OCI-LY1 (cell line): ENCODE data around the gene STPG1.
A peak's percentile ranks its signal among the peaks of the same experiment; 100 is the strongest.

Experiments used
- H2AFZ ChIP-seq: fragments of 200-600 bp; sonication (generic), shearing (Covaris generic); 2 replicates; pipeline ENCODE4 v1.6.0; 2014; ENCODE audit warnings: antibody characterized with exemption, mild to moderate bottlenecking, low read length
- H3F3A ChIP-seq: fragments of 200-600 bp; sonication (generic), shearing (Covaris generic); 2 replicates; pipeline ENCODE4 v1.6.0; 2014; ENCODE audit warnings: mild to moderate bottlenecking, antibody characterized with exemption, low read length, moderate library complexity; ENCODE audit not compliant: insufficient read depth
- H3K27ac ChIP-seq: fragments of 200-600 bp; sonication (generic); 2 replicates; pipeline ENCODE4 v1.5.1; 2014; ENCODE audit warnings: low read length, mixed run types, mild to moderate bottlenecking, low read depth; ENCODE audit not compliant: poor library complexity, severe bottlenecking
- H3K27me3 ChIP-seq: fragments of 200-600 bp; sonication (generic); 2 replicates; pipeline ENCODE4 v1.6.0; 2014; ENCODE audit warnings: antibody characterized with exemption, mild to moderate bottlenecking, low read length, moderate library complexity; ENCODE audit not compliant: insufficient read depth
- H3K36me3 ChIP-seq: fragments of 200-600 bp; sonication (generic); 2 replicates; pipeline ENCODE4 v1.6.1; 2014; ENCODE audit warnings: mild to moderate bottlenecking, antibody characterized with exemption, low read length, moderate library complexity, mixed read lengths; ENCODE audit not compliant: insufficient read depth
- H3K4me1 ChIP-seq: fragments of 200-600 bp; sonication (generic); 2 replicates; pipeline ENCODE4 v1.5.1; 2014; ENCODE audit warnings: mild to moderate bottlenecking, low read length, moderate library complexity; ENCODE audit not compliant: insufficient read depth, severe bottlenecking
- H3K4me2 ChIP-seq: fragments of 200-600 bp; sonication (generic), shearing (Covaris generic); 2 replicates; pipeline ENCODE4 v1.6.1; 2014; ENCODE audit warnings: low read length
- H3K4me3 ChIP-seq: fragments of 200-600 bp; sonication (generic); 2 replicates; pipeline ENCODE4 v1.5.1; 2014; ENCODE audit warnings: low read length, low read depth, mild to moderate bottlenecking, mixed read lengths; ENCODE audit not compliant: poor library complexity, severe bottlenecking
- H3K79me2 ChIP-seq: fragments of 200-600 bp; shearing (Covaris generic); 2 replicates; pipeline ENCODE4 v1.6.1; 2016; ENCODE audit warnings: mixed run types, low read length, mixed read lengths; ENCODE audit not compliant: insufficient read depth
- H3K9ac ChIP-seq: fragments of 200-600 bp; sonication (generic), shearing (Covaris generic); 2 replicates; pipeline ENCODE4 v1.6.1; 2014; ENCODE audit warnings: mild to moderate bottlenecking, low read length, mixed read lengths
- H3K9me2 ChIP-seq: fragments of 200-600 bp; sonication (generic), shearing (Covaris generic); 2 replicates; pipeline ENCODE4 v1.6.1; 2014; ENCODE audit warnings: low read depth, mild to moderate bottlenecking, low read length, mixed read lengths
- H3K9me3 ChIP-seq: fragments of 200-600 bp; shearing (Covaris generic); 2 replicates; pipeline ENCODE4 v1.6.1; 2014; ENCODE audit warnings: low read length, mixed read lengths
- H4K20me1 ChIP-seq: fragments of 200-600 bp; sonication (generic), shearing (Covaris generic); 2 replicates; pipeline ENCODE4 v1.6.0; 2016; ENCODE audit warnings: mild to moderate bottlenecking, low read length; ENCODE audit not compliant: insufficient read depth
- CTCF ChIP-seq: fragments of 200-600 bp; sonication (generic), shearing (Covaris generic); IDR thresholded peaks from 2 replicates; pipeline ENCODE4 v1.5.1; 2017; ENCODE audit warnings: mild to moderate bottlenecking, antibody characterized with exemption, low read length, moderate library complexity, mixed read lengths
- EZH2 ChIP-seq: fragments of 200-600 bp; sonication (generic), shearing (Covaris generic); IDR thresholded peaks from 2 replicates; pipeline ENCODE4 v1.8.0; 2017; ENCODE audit warnings: borderline replicate concordance, mixed run types, mild to moderate bottlenecking, antibody characterized with exemption, low read length, moderate library complexity, mixed read lengths

Gene STPG1

GRCh38 chr1:24311234-24311633 is 102.3 kb downstream of the STPG1 start:
- H3K36me3 ChIP-seq = no peaks in the 10 kb centered on the region
- no peaks in the 10 kb centered on the region for H3K9me3 ChIP-seq
- H3K9me2 ChIP-seq = no peaks in the 10 kb centered on the region
- H3F3A ChIP-seq = no peaks in the 10 kb centered on the region
- H4K20me1 ChIP-seq = no peaks in the 10 kb centered on the region
- no peak overlapping the region for H3K4me3 ChIP-seq
- no peak overlapping the region for H2AFZ ChIP-seq
- no peak overlapping the region for H3K9ac ChIP-seq
- no peaks in the 10 kb centered on the region; the same call in 1 of the 2 replicates for H3K27me3 ChIP-seq
- no peak overlapping the region for H3K4me2 ChIP-seq
- no peaks in the 10 kb centered on the region for H3K4me1 ChIP-seq
- no peak overlapping the region for H3K27ac ChIP-seq
- TF ChIP-seq EZH2 (no peak), CTCF (no peak)
- H3K79me2 ChIP-seq = no peaks in the 10 kb centered on the region

DNA sequence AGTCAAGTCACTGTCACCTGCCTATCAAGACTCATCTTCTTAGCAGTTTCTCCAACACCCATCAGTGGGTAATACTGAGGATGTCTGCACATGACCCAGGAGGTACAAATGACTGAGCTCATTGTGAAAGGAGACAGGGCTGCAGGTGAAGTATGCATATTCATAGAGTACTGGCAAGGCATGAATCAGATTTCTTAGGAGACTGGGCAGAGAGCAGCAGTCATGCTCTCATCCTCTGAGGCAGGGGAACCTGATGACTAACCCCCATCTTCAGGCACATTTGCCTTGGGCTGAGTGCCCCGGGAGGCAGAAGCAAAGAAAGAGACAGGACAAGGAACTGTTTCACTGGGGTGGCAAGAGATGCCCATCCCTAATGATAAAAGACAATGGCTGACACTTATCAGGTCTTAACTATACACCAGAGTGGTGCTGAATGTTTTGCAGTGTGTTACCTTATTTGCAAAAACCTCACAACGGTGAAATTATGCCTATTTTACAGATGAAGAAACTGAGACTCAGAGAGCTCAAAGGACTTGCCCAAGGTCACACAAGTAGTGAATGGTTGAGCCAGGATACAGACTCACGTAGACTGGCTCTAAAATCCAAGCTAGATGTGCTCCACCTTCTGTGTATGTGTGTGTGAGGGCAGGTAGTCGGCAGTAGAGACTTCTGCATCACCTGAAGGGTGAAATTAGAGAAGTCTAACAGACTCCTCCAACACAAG is 103.7 kb downstream of the STPG1 start:
- Histone ChIP-seq H3K79me2 (no peaks in the 10 kb centered on the region), H4K20me1 (no peaks in the 10 kb centered on the region), H3K9ac (no peak overlapping the region), H3K27ac (no peak overlapping the region), H3K4me2 (no peak overlapping the region), H3K36me3 (no peaks in the 10 kb centered on the region), H3K4me3 (no peak overlapping the region), H3K9me2 (no peaks in the 10 kb centered on the region), H3K27me3 (no peaks in the 10 kb centered on the region; the same call in 1 of the 2 replicates), H2AFZ (no peak overlapping the region), H3K9me3 (no peaks in the 10 kb centered on the region), H3F3A (no peaks in the 10 kb centered on the region), H3K4me1 (no peaks in the 10 kb centered on the region)
- TF ChIP-seq CTCF (no peak), EZH2 (no peak)

- Histone ChIP-seq H3K9ac (no peak overlapping the region), H3K36me3 (no peaks in the 10 kb centered on the region), H2AFZ (no peak overlapping the region), H3K9me3 (no peaks in the 10 kb centered on the region), H3K27me3 (no peaks in the 10 kb centered on the region; the same call in 1 of the 2 replicates), H3K4me2 (no peak overlapping the region), H3K4me3 (no peak overlapping the region), H4K20me1 (no peaks in the 10 kb centered on the region), H3K79me2 (no peaks in the 10 kb centered on the region), H3F3A (no peaks in the 10 kb centered on the region), H3K4me1 (no peaks in the 10 kb centered on the region), H3K27ac (no peak overlapping the region), H3K9me2 (no peaks in the 10 kb centered on the region)
- TF ChIP-seq EZH2 (no peak), CTCF (peak; percentile 29; the same call in 1 of the 2 replicates)
Measured at GRCh38 chr1:24308365-24309015, 105.1 kb downstream of the STPG1 start.
